ENCODE data around the gene MOAP1. TPM values are rescaled to one million over a fixed set of nuclear protein-coding genes. Genes with fewer than 3 reads are reported as not detected.
A peak's percentile ranks its signal among the peaks of the same experiment; 100 is the strongest.
"Not testable (repeated sequence)": the region's sequence is repeated elsewhere in the genome, so short reads cannot be mapped to it uniquely, and the experiment has no call there.

Gene MOAP1
- total RNA-seq, 2 donors from 2014 or later = 15.8 to 23.6 TPM

- Mint-ChIP-seq H3K4me3 (no peak overlapping the region), H3K4me1 (peaks cover 2% of the 10 kb centered on the region), H3K36me3 (ENCODE audit: low read depth) (no peaks in the 10 kb centered on the region), H3K9me3 (no peaks in the 10 kb centered on the region), H3K27me3 (ENCODE audit: insufficient read depth) (peaks cover 2% of the 10 kb centered on the region), H3K27ac (no peak overlapping the region)
- Histone ChIP-seq H3K27ac (ENCODE audit: low read depth, low read length) (no peak overlapping the region), H3K9me3 (ENCODE audit: control insufficient read depth, low read length) (no peaks in the 10 kb centered on the region), H3K36me3 (ENCODE audit: control insufficient read depth, insufficient read depth, low read length) (no peaks in the 10 kb centered on the region), H3K9ac (ENCODE audit: extremely low read depth, low read length, poor library complexity, severe bottlenecking) (no peak overlapping the region), H3K4me1 (ENCODE audit: control insufficient read depth, insufficient read depth, low read length) (no peaks in the 10 kb centered on the region), H3K27me3 (ENCODE audit: control insufficient read depth, insufficient read depth, low read length, poor library complexity, severe bottlenecking) (no peaks in the 10 kb centered on the region), H3K4me3 (ENCODE audit: low read length) (no peak overlapping the region)
- 91 to 92% methylated on average over 10 to 13 of the region's 13 CpGs for whole genome bisulfite sequencing, 2 experiments (ENCODE audit: insufficient coverage in 1 of 2, insufficient read length in 1 of 2)
- no peak for DNase-seq
- TF ChIP-seq CTCF (conservative IDR thresholded peaks at IDR 0.05) = no peak
Observed at GRCh38 chr14:93142854-93143652, 41.6 kb downstream of the MOAP1 start.

GRCh38 chr14:93137864-93138263 is 46.8 kb downstream of the MOAP1 start:
- H3K4me1 ChIP-seq (ENCODE audit: control insufficient read depth, insufficient read depth, low read length) = no peaks in the 10 kb centered on the region
- Mint-ChIP-seq H3K4me1 (peaks cover 2% of the 10 kb centered on the region), H3K9me3 (no peaks in the 10 kb centered on the region), H3K4me3 (no peak overlapping the region), H3K27me3 (ENCODE audit: insufficient read depth) (peaks cover 2% of the 10 kb centered on the region), H3K27ac (no peak overlapping the region), H3K36me3 (ENCODE audit: low read depth) (no peaks in the 10 kb centered on the region)
- H3K36me3 ChIP-seq (ENCODE audit: control insufficient read depth, insufficient read depth, low read length) = no peaks in the 10 kb centered on the region
- peak; percentile 38 for TF ChIP-seq CTCF (conservative IDR thresholded peaks at IDR 0.05)
- peak; percentile 52 for DNase-seq
- H3K9ac ChIP-seq (ENCODE audit: extremely low read depth, low read length, poor library complexity, severe bottlenecking) = no peak overlapping the region
- no peak overlapping the region for H3K4me3 ChIP-seq (ENCODE audit: low read length)
- 80 to 88% methylated on average over 11 to 17 of the region's 17 CpGs for WGBS, 2 experiments (ENCODE audit: insufficient coverage in 1 of 2, insufficient read length in 1 of 2)
- no peaks in the 10 kb centered on the region for H3K27me3 ChIP-seq (ENCODE audit: control insufficient read depth, insufficient read depth, low read length, poor library complexity, severe bottlenecking)
- no peak overlapping the region for H3K27ac ChIP-seq (ENCODE audit: low read depth, low read length)
- no peaks in the 10 kb centered on the region for H3K9me3 ChIP-seq (ENCODE audit: control insufficient read depth, low read length)

- not testable (repeated sequence) for H3K4me1 ChIP-seq (ENCODE audit: control insufficient read depth, insufficient read depth, low read length); H3K9me3 ChIP-seq (ENCODE audit: control insufficient read depth, low read length); H3K36me3 Mint-ChIP-seq (ENCODE audit: low read depth); H3K9me3 Mint-ChIP-seq; H3K27me3 Mint-ChIP-seq (ENCODE audit: insufficient read depth); H3K9ac ChIP-seq (ENCODE audit: extremely low read depth, low read length, poor library complexity, severe bottlenecking); H3K36me3 ChIP-seq (ENCODE audit: control insufficient read depth, insufficient read depth, low read length); H3K4me3 Mint-ChIP-seq; H3K27ac ChIP-seq (ENCODE audit: low read depth, low read length); H3K27me3 ChIP-seq (ENCODE audit: control insufficient read depth, insufficient read depth, low read length, poor library complexity, severe bottlenecking); H3K27ac Mint-ChIP-seq; H3K4me3 ChIP-seq (ENCODE audit: low read length); DNase-seq; H3K4me1 Mint-ChIP-seq
- WGBS, 2 experiments (ENCODE audit: insufficient coverage in 1 of 2, insufficient read length in 1 of 2) = 94 to 98% methylated on average over 11 to 13 of the region's 13 CpGs
Observed at GRCh38 chr14:93136508-93136907, 48.2 kb downstream of the MOAP1 start.

All from endodermal cell (in vitro differentiated cells).